Transverse colon (tissue), 4 donors: Measurements from ENCODE around the gene PCDHGA1. TPM values are rescaled to one million over a fixed set of nuclear protein-coding genes. Genes with fewer than 3 reads are reported as not detected.

Experiments
- DNase-seq: peaks from one replicate; pipeline ENCODE4 v3.0.0-alpha.2; 2019
- H3K27ac ChIP-seq, 4 donors: fragments of 200-600 bp; sonication (generic); 2 replicates each; pipeline ENCODE4 v1.5.1; 2016 to 2018; ENCODE audit warnings: inconsistent platforms in 4 of 4
- H3K27me3 ChIP-seq: fragments of 200-600 bp; sonication (generic); 2 replicates; pipeline ENCODE4 v1.5.1; 2017; ENCODE audit warnings: inconsistent platforms
- H3K36me3 ChIP-seq, 4 donors: fragments of 200-600 bp; sonication (generic); 2 replicates each; pipeline ENCODE4 v1.5.1; 2017 to 2019; ENCODE audit warnings: inconsistent platforms in 4 of 4
- H3K4me1 ChIP-seq, 4 donors: fragments of 200-600 bp; sonication (generic); 2 replicates each; pipeline ENCODE4 v1.5.1; 2017 to 2020; ENCODE audit warnings: inconsistent platforms in 4 of 4
- H3K4me3 ChIP-seq, 4 donors: fragments of 200-600 bp; sonication (generic); 1 replicate in 1 of 4; 2 replicates in 3 of 4; pipeline versions ENCODE4 v1.5.1 to v1.6.1; 2017 to 2019; ENCODE audit warnings: inconsistent platforms in 4 of 4
- H3K9me3 ChIP-seq, 2 donors: fragments of 200-600 bp; sonication (generic); 2 replicates each; pipeline ENCODE4 v1.5.1; 2017 to 2019; ENCODE audit warnings: inconsistent platforms in 2 of 2
- CTCF ChIP-seq, 5 experiments: fragments of 200-600 bp in 3 of 5; fragments of 450-650 bp in 2 of 5; sonication (generic) in 3 of 5; IDR thresholded peaks; 1 replicate in 2 of 5; 2 replicates in 3 of 5; pipeline ENCODE4 v1.5.1; 2016 to 2017; ENCODE audit warnings: antibody characterized with exemption in 5 of 5, inconsistent platforms in 3 of 5, mild to moderate bottlenecking in 2 of 5, moderate library complexity in 1 of 5
- EP300 ChIP-seq: sonication (generic); formaldehyde crosslinking; IDR thresholded peaks from one replicate; pipeline ENCODE4 v1.6.1; 2017; ENCODE audit warnings: antibody characterized with exemption, low read depth
- POLR2A ChIP-seq: fragments of 450-650 bp; IDR thresholded peaks from one replicate; pipeline ENCODE4 v1.6.1; 2016; ENCODE audit warnings: antibody characterized with exemption, mild to moderate bottlenecking, moderate library complexity
- POLR2AphosphoS5 ChIP-seq, 3 donors: sonication (generic); formaldehyde crosslinking; IDR thresholded peaks; one replicate each; pipeline ENCODE4 v1.6.1; 2016; ENCODE audit warnings: antibody characterized with exemption in 3 of 3
- WGBS, 2 donors: methylation state at CpG; one replicate each; pipeline ENCODE4 v1.1.5; 2018; ENCODE audit warnings: low coverage in 1 of 2; 5-methylcytosine and 5-hydroxymethylcytosine counted together
- in situ Hi-C, 4 donors: fragments of 200-750 bp; cut with MboI; loops; one replicate each; pipeline versions ENCODE4 v1.15.0 to v1.15.1; 2017; ENCODE audit warnings: low sequenced_read_pairs in 3 of 4, low pct_ligation_motif_present in 1 of 4, low pct_unique_long_range_greater_than_20kb in 1 of 4
- intact Hi-C: fragments of 100-400 bp; cut with DNase I; formaldehyde crosslinking; loops from one replicate; pipeline ENCODE4 v1.15.1; 2023; ENCODE audit warnings: low total_unique reads
- total RNA-seq, 4 donors: library from RNA; depleted of rRNA; stranded (reverse); fragments of >200 nt; gene quantifications; one replicate each; pipeline ENCODE4 v1.1.0, GENCODE V29; 2016

PCDHGA1 gene
- total RNA-seq, 4 donors from 2014 or later, result 0.55 to 0.64 TPM; not detected in 2

DNA sequence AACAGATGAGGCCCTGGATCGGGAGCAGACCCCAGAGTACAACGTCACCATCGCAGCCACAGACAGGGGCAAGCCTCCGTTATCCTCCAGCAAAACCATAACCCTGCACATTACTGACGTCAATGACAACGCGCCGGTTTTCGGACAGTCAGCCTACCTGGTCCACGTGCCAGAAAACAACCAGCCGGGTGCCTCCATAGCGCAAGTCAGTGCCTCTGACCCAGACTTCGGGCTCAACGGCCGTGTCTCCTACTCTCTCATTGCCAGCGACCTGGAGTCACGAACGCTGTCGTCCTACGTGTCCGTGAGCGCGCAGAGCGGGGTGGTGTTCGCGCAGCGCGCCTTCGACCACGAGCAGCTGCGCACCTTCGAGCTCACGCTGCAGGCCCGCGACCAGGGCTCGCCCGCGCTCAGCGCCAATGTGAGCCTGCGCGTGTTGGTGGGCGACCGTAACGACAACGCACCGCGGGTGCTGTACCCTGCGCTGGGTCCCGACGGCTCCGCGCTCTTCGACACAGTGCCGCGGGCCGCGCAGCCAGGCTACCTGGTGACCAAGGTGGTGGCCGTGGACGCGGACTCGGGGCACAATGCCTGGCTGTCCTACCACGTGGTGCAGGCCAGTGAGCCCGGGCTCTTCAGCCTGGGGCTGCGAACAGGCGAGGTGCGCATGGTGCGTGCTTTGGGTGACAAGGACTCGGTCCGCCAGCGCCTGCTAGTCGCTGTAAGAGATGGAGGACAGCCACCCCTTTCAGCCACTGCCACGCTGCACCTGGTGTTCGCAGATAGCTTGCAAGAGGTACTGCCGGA is 89.0 kb downstream of the PCDHGA1 start:
- Histone ChIP-seq H3K27me3 (peaks cover 4% of the 10 kb centered on the region), H3K4me1 (no peaks in the 10 kb centered on the region), H3K36me3 (no peaks in the 10 kb centered on the region), H3K27ac (no peak overlapping the region), H3K4me3 (no peak overlapping the region), H3K9me3 (peaks cover 64 to 97% of the 10 kb centered on the region in 2 donors)
- 72% methylated on average over 47 of the region's 74 CpGs; no CpG with 5 or more reads in 1 of the 2 donors for WGBS, 2 donors
- no peak for DNase-seq
- intact Hi-C loops, result loop anchor here (10.0 kb wide), 1 partner anchor 146 kb away; no protein-coding TSS in a partner anchor
- TF ChIP-seq POLR2A (no peak), CTCF (IDR thresholded peaks at IDR 0.05) (no peak), POLR2AphosphoS5 (IDR thresholded peaks at IDR 0.05) (no peak), EP300 (no peak)
- in situ Hi-C loops, result loop anchor here in 1 of 4 donors (10.0 kb wide), 1 partner anchor 136 kb away; no protein-coding TSS in a partner anchor

DNA sequence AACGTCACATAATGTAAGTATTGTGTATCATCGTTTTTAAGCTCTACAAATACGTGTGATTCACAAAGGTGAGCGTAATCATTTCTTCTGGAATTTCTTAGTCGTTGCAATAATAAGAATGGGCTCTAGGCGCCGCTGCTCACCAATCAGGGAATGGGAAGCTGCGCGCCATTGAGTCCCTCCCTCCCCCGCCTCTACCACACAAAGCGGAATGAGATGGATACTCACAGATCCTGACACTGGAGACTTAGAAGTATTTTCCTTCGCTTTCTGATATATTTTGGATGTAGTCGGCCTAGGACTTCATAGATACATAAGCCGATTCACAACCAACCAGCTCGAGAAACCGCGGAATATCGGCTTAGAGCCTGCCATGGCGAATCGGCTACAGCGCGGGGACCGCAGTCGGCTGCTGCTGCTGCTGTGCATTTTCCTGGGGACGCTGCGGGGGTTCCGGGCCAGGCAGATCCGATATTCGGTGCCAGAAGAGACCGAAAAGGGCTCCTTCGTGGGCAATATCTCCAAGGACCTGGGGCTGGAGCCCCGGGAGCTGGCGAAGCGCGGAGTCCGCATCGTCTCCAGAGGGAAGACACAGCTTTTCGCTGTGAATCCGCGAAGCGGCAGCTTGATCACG is 90.7 kb downstream of the PCDHGA1 start, which contains the start of gene PCDHGA11:
TSS of gene PCDHGA11 (plus strand) at position 197 of the 634 bp plus-strand sequence. CDS start at position 374, 177 bp downstream.
- intact Hi-C loops (no loop called here), in situ Hi-C loops (no loop called here)
- no peak for TF ChIP-seq POLR2A
- TF ChIP-seq CTCF (IDR thresholded peaks at IDR 0.05), result peak in 2 of 5 experiments; percentile 18 to 20
- Histone ChIP-seq H3K27me3 (peaks cover 4% of the 10 kb centered on the region), H3K36me3 (no peaks in the 10 kb centered on the region), H3K9me3 (peaks cover 76 to 99% of the 10 kb centered on the region in 2 donors), H3K27ac (no peak within 1 kb of the TSS), H3K4me1 (no peaks in the 10 kb centered on the region), H3K4me3 (peak within 1 kb of the TSS in 2 of 4 donors; percentile 2 to 28)
- DNase-seq, result no peak
- WGBS, 2 donors, result 36 to 52% methylated on average over 9 to 42 of the region's 42 CpGs

DNA sequence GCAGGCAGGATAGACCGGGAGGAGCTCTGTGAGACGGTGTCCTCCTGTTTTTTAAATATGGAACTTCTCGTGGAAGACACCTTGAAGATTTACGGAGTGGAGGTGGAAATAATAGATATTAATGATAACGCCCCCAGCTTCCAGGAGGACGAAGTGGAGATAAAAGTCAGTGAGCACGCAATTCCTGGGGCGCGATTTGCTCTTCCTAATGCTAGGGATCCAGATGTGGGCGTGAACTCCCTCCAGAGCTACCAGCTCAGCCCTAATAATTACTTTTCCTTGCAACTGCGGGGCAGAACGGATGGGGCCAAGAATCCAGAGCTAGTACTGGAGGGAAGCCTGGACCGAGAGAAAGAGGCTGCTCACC is 91.2 kb downstream of the PCDHGA1 start:
- WGBS, 2 donors, result 16 to 31% methylated on average over 7 to 13 of the region's 13 CpGs
- in situ Hi-C loops, result no loop called here
- no peak overlapping the region for H3K27ac ChIP-seq
- H3K4me1 ChIP-seq, result no peaks in the 10 kb centered on the region
- H3K9me3 ChIP-seq, result peaks cover 75 to 99% of the 10 kb centered on the region in 2 donors
- peaks cover 4% of the 10 kb centered on the region for H3K27me3 ChIP-seq
- TF ChIP-seq CTCF (IDR thresholded peaks at IDR 0.05) (no peak), EP300 (no peak), POLR2AphosphoS5 (IDR thresholded peaks at IDR 0.05) (no peak), POLR2A (no peak)
- intact Hi-C loops, result no loop called here
- H3K36me3 ChIP-seq, result no peaks in the 10 kb centered on the region
- DNase-seq, result no peak
- peak overlapping the region in 1 of 4 donors; percentile 28 for H3K4me3 ChIP-seq

- Histone ChIP-seq H3K4me3 (no peak overlapping the region), H3K9me3 (peaks cover 85 to 99% of the 10 kb centered on the region in 2 donors), H3K36me3 (no peaks in the 10 kb centered on the region), H3K4me1 (no peaks in the 10 kb centered on the region), H3K27me3 (peaks cover 4% of the 10 kb centered on the region), H3K27ac (no peak overlapping the region)
- 72% methylated on average over 39 of the region's 42 CpGs; no CpG with 5 or more reads in 1 of the 2 donors for WGBS, 2 donors
- TF ChIP-seq POLR2A, result no peak
- no peak for TF ChIP-seq EP300
- in situ Hi-C loops (no loop called here), intact Hi-C loops (no loop called here)
- DNase-seq, result no peak
These were observed 92.5 kb downstream of the PCDHGA1 start for GRCh38 chr5:141422742-141423291.
